GM21447 (cell line): ENCODE measurements around the gene NNT.
A peak's percentile ranks its signal among the peaks of the same experiment; 100 is the strongest.
"Not testable (repeated sequence)": the region's sequence is repeated elsewhere in the genome, so short reads cannot be mapped to it uniquely, and the experiment has no call there.

Experiments
- ATAC-seq: cut with Tn5 transposase; IDR thresholded peaks from one replicate; pipeline ENCODE4 v1.9.1; 2021; ENCODE audit not compliant: unreplicated experiment

NNT gene

DNA sequence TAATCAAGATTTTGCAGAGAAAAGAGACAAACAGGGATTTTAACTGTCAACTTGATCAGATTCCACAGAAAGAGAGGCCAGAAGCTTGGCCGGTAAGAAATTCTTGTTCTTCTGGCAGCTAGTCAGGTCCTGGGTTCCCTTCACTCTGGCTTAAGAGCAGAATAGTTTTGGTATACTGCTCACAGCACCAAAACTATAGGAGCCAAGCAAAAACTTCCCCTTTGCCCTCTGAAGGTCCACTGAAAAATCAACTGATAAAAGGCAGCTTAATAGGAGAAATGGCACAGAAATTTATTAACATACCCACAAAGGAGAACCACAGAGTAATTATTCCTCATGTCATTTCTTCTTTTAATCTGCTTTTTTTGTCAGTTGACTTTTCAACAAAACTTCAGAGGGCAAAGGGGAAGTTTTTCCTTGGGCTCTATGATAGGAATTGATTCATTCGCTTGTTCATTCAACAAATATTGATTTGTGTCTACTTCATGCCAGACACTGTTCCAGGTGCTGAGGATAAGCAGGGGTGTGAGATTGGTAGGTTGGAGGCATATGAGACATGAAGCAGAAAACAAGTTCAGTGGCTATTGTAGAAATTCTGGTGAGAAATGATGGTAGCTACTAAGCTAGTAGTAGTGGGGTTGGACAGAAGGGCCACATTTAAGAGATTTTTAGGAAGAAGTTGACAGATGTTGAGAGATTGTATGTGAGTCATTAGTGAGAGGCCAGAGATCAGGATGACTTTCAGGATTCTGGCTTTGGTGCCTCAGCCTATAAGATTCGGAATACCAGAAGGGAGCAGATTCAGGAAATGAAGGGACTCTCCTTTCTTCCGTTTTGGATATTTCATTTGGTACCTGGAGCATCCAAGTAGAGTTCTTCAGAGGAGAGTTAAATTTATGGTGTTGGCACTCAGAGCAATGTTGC lies 20.6 kb upstream of the NNT start:
- no peak for ATAC-seq

DNA sequence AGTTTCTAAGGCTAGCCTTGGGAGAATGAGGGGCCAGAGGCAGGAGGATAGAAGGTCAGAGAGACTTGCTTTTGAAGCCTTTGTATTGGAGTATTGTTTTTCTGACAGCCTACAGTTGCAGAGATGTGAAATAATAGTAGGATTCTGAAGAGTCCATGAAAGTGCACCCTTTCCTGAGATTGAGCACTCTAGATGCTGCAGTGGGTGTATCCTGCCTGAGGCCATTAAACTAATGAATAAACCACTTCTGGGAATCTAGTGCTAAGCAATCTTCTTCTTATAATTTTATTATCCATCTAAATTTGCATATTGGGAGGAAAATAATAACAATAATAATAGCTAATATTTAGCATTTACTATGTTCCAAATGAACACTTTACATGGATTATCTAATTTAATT lies 19.3 kb upstream of the NNT start:
- no peak for ATAC-seq

DNA sequence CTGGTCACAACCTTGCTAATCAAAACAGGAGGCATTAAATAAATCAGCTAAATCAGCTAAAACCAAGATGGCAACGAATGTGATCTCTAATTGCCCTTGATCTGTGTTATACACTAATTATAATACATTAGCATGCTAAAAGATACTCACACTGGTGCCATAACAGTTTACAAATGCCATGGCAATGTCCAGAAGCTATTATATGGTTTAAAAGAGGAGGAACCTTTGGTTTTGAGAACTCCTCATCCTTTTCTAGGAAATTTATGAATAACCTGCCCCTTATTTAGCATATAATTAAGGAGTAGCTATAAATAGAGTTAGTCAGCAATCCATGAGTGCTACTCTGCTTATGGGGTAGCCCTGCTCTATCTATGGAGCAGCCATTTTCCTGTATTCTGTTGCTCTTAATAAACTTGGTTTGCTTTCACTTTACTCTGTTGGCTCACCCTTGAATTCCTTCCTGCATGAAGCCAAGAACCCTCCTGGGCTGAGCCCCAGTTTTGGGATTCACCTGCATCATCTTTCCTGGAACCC lies 18.7 kb upstream of the NNT start:
- no peak for ATAC-seq

DNA sequence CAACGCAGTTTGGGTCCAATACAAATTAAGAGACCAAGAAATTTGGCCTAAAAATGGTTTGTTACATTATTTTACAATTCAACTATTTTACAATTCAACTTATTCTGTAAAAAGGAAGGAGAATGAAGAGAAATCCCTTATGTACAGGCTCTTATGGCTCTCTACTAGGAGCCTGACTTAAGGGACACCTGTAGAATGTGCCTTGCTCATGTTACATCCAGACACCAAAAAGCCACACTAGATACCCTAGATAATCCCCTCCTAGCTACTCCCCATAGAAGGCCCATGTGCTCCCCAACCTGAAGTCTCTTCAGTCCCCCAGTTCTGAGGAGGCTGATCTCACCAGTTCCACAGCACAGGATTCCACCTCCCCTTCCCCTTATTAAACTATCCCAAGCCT lies 14.1 kb upstream of the NNT start:
- ATAC-seq: no peak

DNA sequence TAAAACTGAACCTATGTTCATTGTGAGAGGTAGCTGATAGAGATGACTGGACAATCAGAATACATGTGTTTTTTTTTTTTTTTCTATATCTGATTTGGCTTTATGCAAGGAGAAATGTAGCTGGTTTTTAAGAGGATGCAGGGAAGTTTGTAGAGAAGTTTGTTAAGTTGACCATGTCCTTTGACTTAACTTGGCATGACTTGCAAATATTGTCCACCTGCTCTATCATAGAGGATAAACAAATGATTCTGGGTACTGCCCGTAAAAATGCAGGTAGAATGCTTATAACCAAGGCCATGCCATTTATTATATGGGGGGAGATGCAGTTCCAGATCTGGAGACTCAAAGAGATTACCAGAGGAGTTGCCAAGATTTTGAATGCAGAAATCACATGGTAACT lies 13.7 kb upstream of the NNT start:
- ATAC-seq: no peak

DNA sequence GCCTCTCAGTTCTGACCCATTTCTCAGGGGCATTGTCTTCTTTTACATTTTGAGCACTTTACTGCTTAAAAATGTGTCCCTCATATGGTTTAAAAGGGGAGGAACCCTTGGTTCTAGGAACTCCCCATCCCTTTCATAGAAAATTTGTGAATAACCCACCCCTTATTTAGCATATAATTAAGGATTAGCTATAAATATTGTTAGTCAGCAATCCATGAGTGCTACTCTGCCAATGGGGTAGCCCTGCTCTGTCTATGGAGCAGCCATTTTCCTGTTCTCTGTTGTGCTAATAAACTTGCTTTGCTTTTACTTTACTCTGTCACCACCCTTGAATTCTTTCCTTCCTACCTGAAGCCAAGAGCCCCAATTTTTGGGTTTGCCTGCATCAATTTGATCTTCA lies 12.3 kb upstream of the NNT start:
- no peak for ATAC-seq

DNA sequence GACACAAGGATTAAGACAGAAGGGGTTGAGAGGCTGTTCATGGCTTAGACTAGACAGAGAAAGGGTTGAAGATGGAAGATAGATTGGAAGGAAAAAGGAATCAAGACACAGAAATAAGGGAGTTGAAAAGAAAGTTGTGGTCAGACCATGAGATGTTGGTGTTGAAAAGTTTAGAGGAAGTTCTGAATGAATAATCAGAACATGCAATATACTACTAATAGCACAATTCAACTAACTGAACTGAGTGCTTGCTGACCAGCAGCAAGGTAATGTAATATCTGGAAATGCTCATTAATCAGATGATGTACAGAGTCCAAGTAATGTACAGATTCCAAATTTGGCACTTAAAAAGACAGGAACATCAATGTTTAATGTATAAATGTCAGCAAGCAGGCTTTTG lies 10.6 kb upstream of the NNT start:
- no peak for ATAC-seq

DNA sequence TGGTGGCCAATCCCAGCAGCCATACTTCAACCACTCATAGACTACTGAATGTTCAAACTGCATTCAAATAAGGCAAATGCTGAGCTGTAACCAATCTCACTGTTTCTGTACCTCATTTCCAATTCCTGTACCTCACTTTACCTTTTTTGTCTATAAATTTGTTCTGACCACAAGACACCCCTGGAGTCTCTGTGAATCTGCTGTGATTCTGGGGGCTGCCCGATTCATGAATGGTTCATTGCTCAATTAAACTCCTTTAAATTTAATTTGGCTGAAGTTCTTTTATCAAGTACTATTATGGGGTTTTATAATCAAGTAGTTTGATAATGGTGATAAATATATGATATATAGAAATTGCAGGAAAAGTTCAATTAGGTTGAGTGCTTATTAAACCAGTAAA lies 4.1 kb upstream of the NNT start:
- not testable (repeated sequence) for ATAC-seq

DNA sequence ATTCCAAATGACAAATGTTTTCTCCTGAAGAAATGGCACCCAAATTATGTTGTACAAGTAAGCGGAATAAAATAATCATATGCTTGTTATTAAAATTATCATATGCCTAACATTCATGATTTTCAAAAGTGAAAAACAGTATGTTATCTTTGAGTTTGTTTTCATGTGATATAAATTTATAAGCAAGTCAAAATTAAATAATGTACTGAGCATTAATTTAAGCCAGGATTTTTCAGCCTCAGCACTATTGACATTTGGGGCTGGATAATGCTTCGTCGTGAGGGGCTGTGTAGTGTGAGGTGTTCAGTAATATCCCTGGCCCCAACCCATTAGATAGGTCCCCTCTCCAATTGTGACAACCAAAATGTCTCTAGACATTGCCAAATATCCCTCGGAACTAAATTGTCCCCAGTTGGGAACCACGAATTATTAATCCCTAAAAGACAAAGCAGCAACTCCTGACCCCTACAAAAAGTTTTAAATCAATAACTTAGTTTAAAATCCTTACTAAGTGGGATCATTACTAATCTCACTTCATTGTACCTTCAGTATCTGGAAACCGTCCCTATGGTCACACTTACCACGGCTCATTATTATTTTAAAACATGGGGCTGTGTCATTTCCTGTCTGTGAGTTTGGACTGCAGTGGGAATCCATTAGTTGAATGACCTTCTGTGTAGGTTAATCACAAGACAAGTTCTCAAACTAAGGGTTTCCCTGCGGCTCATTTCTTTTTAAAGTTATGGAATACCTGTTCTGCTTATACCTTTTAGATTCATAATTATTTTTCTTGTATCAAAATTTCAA lies 1.3 kb upstream of the NNT start:
- peak; percentile 28 for ATAC-seq

DNA sequence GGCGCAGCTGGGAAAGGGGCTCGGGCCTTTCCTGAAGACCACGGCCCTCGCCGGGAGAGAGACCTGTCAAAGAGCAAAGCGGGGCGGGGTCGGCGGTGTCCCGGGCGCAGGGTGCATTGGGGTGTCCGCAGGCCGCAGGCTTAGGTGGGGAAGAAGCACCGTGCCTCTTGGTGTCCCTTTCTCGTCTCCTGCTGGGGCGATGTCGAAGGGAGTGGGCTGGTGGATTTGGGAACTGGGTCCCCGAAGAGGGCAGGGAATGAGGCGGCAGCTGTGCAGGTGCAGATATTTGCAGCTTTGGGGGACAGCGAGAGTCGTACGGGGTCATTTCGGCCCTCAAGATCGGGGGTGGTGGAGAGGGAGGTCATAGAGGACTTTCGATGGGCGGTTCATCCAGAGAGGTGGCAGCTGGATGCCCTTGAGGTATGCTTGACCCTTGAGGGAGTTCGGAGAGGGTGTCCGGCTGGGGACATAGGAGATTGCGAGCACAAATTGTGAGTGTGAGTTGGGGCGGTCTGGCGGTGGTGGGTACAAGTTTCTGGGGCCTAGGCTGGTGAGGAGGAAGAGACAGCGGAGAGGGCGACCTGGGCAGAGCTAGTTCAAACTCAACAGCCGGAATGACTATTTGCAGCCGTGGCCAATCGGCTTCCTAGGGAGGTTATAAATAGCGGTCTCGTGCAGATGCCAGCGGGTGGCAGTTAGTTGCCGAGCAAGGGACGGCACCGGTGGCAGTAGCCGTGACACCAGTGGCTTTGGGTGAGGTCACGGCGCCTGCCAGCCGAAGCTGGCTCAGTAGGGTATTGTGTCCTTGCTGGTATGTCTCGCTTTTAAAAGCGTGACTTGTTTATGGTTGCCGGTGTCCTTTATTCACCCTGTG lies 601 bp downstream of the NNT start:
- peak; percentile 56 for ATAC-seq

DNA sequence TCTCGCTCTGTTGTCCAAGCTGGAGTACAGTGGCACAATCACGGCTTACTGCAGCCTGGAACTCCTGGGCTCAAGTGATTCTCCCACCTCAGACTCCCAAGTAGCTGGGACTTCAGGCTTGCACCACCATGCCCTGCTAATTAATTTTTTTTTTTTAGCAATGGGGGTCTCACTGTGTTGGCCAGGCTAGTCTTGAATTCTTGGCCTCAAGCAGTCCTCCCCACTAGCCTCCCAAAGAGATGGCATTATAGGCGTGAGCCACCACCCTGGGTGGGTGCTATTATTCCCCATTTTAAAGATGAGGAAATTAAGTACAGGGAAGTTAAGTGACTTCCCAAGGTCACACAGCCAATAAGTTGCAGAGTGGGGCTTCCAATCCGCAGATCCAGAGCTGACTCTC lies 1.7 kb downstream of the NNT start:
- ATAC-seq: no peak

DNA sequence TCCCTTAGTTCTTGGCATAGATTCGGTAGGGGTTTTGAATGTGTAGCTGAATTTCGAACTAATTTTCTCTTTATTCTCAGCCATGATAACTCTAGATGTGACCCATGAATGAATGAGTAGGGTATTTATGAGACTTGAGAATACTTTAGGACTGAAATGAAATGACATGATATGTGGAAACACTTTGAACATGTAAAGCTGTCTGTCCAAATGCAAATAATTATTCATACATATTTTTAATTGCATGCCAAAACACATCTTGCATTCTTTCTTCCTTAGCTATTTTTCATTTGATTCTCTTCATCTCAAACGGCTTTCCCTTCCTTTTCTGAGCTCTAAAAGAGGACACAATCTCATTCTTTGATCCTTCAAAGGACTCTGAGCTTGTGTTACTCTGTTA lies 3.4 kb downstream of the NNT start:
- ATAC-seq: no peak

DNA sequence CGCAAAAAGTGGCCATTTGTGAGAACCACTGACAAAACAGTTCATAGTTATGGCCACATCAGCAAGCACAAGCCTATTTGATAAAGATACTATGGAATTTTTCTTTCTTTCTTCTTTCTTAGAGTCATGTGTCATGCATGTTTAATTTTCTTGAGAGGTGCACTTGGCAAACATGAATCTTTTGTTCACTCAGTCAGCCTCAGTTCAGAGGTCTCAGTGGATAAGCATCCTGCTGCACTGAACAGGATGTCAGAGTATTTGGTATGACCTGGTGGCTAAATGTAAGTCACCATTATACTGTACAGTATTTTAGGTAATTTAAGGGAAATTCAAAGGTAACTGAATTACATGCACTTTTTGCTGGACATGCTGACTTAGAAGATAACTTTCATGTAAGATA lies 5.4 kb downstream of the NNT start:
- ATAC-seq: no peak

DNA sequence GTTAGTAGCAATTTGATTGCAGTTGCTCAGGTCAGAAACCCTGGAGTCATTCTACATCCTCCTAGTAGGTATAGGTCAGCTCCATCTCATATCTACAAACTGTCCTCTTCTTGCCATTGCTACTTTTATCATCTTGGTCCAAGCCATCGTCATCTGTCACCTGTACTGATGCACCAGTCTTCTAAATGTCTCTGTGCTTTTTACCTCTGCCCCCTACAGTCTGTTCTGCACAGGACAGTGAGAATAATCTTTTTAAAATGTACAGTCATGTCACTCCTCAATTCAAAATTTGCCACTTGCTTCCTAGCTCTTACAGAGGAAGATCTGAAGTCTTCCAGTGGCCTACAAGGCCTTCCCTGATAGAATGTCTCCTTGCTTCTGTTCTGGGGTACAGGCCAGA lies 6.8 kb downstream of the NNT start:
- peak; percentile 70 for ATAC-seq

DNA sequence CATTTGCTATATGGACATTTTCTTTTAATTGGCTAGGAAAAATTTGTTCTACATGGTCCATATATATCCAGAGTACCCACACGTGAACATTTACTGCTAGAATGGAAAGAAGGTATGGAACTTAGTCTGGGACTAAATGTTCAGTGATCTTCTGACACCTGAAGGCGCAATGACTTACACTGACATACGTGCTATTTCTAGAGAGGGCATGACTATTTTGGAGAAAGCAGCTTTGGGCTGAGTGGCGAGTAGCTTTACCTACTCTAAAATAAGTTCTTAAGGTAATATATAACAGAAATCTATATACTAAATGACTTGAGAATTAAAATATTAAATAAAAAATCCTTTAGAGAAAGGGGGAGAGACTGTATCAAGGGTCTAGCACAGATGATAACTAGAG lies 10.4 kb downstream of the NNT start:
- no peak for ATAC-seq

DNA sequence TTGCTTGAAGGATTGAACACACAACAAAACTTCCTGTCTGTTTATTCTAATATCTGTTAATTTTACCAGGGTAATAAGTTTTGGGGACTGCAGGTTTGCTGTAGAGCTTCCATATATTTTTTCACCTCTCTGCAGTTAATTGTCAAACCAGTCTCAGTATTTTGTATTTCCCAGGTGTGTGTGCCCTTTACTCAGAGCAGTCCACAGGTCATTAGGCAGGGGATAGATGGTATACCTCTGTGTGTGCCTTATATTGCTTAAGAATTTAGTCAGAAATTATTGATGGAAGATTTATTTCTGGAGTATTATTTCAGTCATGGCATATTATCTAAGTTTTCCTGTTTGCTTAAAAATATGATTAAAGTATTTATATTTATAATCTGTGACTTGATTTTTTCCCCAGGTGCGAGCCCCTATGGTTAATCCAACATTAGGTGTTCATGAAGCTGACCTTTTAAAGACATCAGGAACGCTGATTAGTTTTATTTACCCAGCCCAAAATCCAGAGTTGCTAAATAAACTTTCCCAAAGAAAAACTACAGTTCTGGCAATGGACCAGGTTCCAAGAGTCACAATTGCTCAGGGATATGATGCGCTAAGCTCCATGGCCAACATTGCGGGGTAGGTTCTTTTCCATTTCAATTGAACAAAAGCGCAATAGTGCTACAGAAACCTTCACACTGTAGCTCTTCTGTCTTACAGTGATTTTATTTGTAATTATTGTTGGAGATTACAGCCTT lies 12.6 kb downstream of the NNT start:
- ATAC-seq: no peak

DNA sequence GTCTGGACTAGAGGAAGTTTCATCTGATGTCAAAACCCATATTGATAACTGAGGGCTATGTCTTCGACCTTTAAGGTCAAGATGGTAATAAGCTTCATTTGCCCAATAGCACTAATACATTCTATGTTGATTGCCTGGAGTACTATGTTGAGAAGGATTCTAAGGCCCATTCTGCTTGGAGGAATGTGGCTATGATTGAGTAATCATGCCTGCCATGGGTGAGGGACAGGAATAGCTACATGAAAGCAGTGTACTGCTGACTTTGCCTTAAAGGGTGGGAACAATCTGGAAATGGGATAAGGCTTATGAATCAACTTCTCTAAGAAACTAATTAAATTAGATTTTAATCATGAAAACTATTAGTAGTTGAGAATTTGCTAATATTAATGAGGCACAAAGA lies 13.6 kb downstream of the NNT start:
- no peak for ATAC-seq

DNA sequence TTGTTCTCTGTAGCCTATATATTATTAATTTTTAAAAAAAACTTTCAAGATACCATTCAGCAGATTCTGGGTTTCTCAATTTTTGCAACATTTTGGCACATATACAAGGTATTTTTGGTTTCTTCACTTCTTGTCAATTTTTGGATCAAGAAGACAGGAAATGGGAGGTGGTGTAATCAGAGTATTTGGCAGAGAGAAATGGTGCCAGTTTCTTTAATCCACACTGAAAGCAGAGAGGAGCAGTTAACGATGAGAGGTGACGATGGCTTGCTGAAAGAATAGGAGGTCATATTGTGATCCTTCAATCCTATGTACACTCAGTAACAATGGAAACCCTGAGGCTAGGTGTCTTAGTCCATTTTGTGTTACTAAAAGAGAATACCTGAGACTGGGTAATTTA lies 16.4 kb downstream of the NNT start:
- ATAC-seq: no peak

DNA sequence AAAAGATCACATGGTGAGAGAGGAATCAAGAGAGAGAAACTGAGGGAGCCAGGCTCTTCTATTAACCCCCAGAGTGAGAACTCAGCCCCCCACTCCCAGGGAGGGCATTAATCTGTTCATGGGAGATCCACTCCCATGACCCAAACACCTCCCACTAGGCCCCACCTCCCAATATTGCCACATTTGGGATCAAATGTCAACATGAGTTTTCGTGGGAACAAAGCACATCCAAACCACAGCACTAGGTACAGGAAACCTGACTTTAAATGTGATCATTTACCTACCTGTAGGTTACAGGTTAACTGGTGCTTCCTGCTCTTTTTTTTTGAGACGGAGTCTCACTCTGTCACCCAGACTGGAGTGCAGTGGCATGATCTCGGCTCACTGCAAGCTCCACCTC lies 16.9 kb downstream of the NNT start:
- ATAC-seq: no peak

DNA sequence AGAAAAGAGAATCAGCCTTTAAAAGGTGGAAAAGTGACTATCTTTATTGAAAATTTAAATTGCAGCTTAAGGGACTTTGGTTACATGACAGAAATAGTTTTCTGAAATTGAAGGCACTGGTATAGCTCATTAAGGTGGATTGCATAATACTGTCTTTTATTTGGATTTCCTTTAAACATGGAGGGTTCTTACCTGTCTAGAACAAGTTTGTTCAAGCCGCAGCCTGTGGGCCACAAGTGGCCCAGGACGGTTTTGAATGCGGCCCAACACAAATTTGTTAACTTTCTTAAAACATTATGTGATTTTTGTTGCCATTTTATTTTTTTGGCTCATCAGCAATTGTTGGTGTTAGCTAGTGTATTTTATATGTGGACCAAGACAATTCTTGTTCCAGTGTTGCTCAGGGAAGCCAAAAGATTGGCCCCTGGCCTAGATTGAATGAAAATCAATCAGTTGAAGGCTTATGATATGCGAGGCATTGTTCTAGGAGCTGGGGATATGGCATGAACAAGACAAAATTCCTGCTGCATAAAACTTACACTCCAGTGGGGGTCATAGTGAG lies 18.0 kb downstream of the NNT start:
- ATAC-seq: no peak
